ENCODE results near the gene SPRING1.

Gene SPRING1

GRCh38 chr12:116708826-116709756 lies 28.8 kb downstream of the SPRING1 start:
- DNase-seq: peak; percentile 35 to 59

- DNase-seq: no peak
Observed at GRCh38 chr12:116707751-116708150, 30.1 kb downstream of the SPRING1 start.

GRCh38 chr12:116703214-116703795 lies 34.6 kb downstream of the SPRING1 start:
- DNase-seq: peak; percentile 64 to 75

GRCh38 chr12:116701432-116701831 lies 36.4 kb downstream of the SPRING1 start:
- no peak for DNase-seq

GRCh38 chr12:116700066-116700465 lies 37.8 kb downstream of the SPRING1 start:
- no peak for DNase-seq

- no peak for DNase-seq
Observed at GRCh38 chr12:116698554-116699075, 39.3 kb downstream of the SPRING1 start.

GRCh38 chr12:116698116-116698515 lies 39.8 kb downstream of the SPRING1 start:
- no peak for DNase-seq

GRCh38 chr12:116697716-116698115 lies 40.2 kb downstream of the SPRING1 start:
- DNase-seq: no peak

GRCh38 chr12:116697305-116697704 lies 40.6 kb downstream of the SPRING1 start:
- no peak for DNase-seq

- no peak for DNase-seq
Observed at GRCh38 chr12:116695464-116695725, 42.5 kb downstream of the SPRING1 start.

- no peak for DNase-seq
Observed at GRCh38 chr12:116694653-116695463, 43.0 kb downstream of the SPRING1 start.

GRCh38 chr12:116693286-116694227 lies 44.3 kb downstream of the SPRING1 start:
- no peak for DNase-seq

GRCh38 chr12:116692605-116693004 lies 45.3 kb downstream of the SPRING1 start:
- DNase-seq: no peak

- DNase-seq: no peak
Observed at GRCh38 chr12:116691636-116692035, 46.2 kb downstream of the SPRING1 start.

- DNase-seq: no peak
Observed at GRCh38 chr12:116691205-116691604, 46.7 kb downstream of the SPRING1 start.

GRCh38 chr12:116689979-116690744 lies 47.7 kb downstream of the SPRING1 start:
- no peak for DNase-seq

- DNase-seq: no peak
Observed at GRCh38 chr12:116689521-116689920, 48.3 kb downstream of the SPRING1 start.
